OCI-LY3 (cell line): ENCODE measurements around the gene PCNX2.

ENCODE experiments used
- H2AFZ ChIP-seq: fragments of 200-600, 300-600 bp; shearing (Covaris generic); 2 replicates; pipeline ENCODE4 v1.6.0; 2014; ENCODE audit warnings: antibody characterized with exemption, low read depth, low read length
- H3K27ac ChIP-seq: fragments of 200-600, 300-600 bp; sonication (generic); 2 replicates; pipeline ENCODE4 v1.5.1; 2014; ENCODE audit warnings: mild to moderate bottlenecking, low read length, moderate library complexity, mixed read lengths
- H3K27me3 ChIP-seq: fragments of 200-600, 300-600 bp; sonication (generic); 2 replicates; pipeline ENCODE4 v1.6.1; 2014; ENCODE audit warnings: low read depth, low read length, mixed read lengths
- H3K36me3 ChIP-seq: fragments of 200-600, 300-600 bp; sonication (generic); replicated peaks from 2 replicates; pipeline ENCODE3; 2014; ENCODE audit warnings: low read depth, low read length, mixed read lengths
- H3K4me1 ChIP-seq: fragments of 300-600, 200-600 bp; sonication (generic); 2 replicates; pipeline ENCODE4 v1.6.1; 2014; ENCODE audit warnings: low read length, mixed read lengths
- H3K4me2 ChIP-seq: fragments of 200-600, 300-600 bp; sonication (generic); 2 replicates; pipeline ENCODE4 v1.6.1; 2014; ENCODE audit warnings: low read length, mixed read lengths
- H3K4me3 ChIP-seq: fragments of 300-600, 200-600 bp; sonication (generic); 2 replicates; pipeline ENCODE4 v1.5.1; 2014; ENCODE audit warnings: antibody characterized with exemption, mild to moderate bottlenecking, low read length, moderate library complexity
- H3K79me2 ChIP-seq: fragments of 300-600, 200-600 bp; shearing (Covaris generic); 2 replicates; pipeline ENCODE4 v1.6.1; 2014; ENCODE audit warnings: mild to moderate bottlenecking, low read length, mixed read lengths
- H3K9ac ChIP-seq: fragments of 300-600, 200-600 bp; shearing (Covaris generic); 2 replicates; pipeline ENCODE4 v1.6.0; 2014; ENCODE audit warnings: mild to moderate bottlenecking, low read length, moderate library complexity
- H3K9me3 ChIP-seq: fragments of 200-600, 300-600 bp; shearing (Covaris generic); 2 replicates; pipeline ENCODE4 v1.6.1; 2014; ENCODE audit warnings: low read length, mixed read lengths; ENCODE audit not compliant: insufficient read depth
- H4K20me1 ChIP-seq: fragments of 200-600, 300-600 bp; sonication (generic); 2 replicates; pipeline ENCODE4 v1.6.1; 2016; ENCODE audit warnings: low read length, mixed read lengths; ENCODE audit not compliant: insufficient read depth
- EZH2phosphoT487 ChIP-seq: fragments of 200-600 bp; shearing (Covaris generic); IDR thresholded peaks from 2 replicates; pipeline ENCODE4 v1.6.1; 2018; ENCODE audit warnings: antibody characterized with exemption, mixed run types, low read depth
- TF ChIP-seq, protein P1 (sequence below): fragments of 200-600, 300-600 bp; sonication (generic); IDR thresholded peaks from 2 replicates; pipeline ENCODE4 v1.5.1; 2014; ENCODE audit warnings: antibody characterized with exemption, low read length, low read depth

PCNX2 gene

DNA sequence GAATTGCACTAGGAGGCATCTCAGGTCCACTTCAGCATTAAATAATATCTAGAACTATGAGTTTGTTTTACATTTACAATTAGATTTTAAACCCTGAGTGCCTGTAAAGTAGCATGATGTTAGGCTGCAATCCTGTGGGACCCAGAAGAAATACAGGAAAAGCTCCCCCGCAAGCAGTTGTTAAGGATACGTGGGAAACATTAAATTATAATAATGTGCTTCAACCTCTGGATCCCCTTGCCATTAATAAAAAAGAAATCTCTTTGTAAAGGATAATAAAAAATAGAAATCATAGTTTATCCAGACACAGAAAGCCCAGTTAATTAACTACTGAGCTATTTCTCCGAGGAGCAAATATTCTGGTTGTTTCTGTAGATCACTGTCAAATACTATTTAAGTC, 106.0 kb downstream of the PCNX2 start:
- Histone ChIP-seq H4K20me1 (no peaks in the 10 kb centered on the region), H3K79me2 (no peaks in the 10 kb centered on the region), H3K4me2 (no peak overlapping the region), H3K4me1 (no peaks in the 10 kb centered on the region), H2AFZ (no peak overlapping the region), H3K9me3 (no peaks in the 10 kb centered on the region), H3K9ac (no peak overlapping the region), H3K27ac (no peak overlapping the region), H3K27me3 (no peaks in the 10 kb centered on the region), H3K36me3 (peaks cover 6% of the 10 kb centered on the region), H3K4me3 (no peak overlapping the region)
- TF ChIP-seq, protein P1, sequence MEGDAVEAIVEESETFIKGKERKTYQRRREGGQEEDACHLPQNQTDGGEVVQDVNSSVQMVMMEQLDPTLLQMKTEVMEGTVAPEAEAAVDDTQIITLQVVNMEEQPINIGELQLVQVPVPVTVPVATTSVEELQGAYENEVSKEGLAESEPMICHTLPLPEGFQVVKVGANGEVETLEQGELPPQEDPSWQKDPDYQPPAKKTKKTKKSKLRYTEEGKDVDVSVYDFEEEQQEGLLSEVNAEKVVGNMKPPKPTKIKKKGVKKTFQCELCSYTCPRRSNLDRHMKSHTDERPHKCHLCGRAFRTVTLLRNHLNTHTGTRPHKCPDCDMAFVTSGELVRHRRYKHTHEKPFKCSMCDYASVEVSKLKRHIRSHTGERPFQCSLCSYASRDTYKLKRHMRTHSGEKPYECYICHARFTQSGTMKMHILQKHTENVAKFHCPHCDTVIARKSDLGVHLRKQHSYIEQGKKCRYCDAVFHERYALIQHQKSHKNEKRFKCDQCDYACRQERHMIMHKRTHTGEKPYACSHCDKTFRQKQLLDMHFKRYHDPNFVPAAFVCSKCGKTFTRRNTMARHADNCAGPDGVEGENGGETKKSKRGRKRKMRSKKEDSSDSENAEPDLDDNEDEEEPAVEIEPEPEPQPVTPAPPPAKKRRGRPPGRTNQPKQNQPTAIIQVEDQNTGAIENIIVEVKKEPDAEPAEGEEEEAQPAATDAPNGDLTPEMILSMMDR, result no peak
- no peak for TF ChIP-seq EZH2phosphoT487

DNA sequence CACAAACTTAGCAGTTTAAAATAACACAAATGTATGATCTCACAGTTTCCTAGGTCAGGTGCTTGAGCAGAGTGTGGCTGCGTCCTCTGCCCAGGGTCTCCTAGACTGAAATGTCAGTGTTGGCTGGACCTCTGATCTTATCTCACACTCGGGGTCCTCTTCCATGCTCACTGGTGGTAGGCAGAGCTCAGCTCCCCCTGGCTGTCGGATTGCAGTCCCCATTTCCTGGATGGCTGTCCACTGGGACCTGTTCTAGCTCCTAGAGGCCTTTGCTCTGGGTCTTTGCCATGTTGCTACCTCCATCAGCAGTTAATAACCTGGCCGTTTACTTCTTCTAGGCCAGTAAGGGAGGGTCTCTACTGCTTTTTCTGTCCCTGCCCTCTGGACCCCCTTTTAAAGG, 107.5 kb downstream of the PCNX2 start:
- Histone ChIP-seq H3K4me2 (no peak overlapping the region), H3K36me3 (no peaks in the 10 kb centered on the region), H3K9me3 (no peaks in the 10 kb centered on the region), H3K4me3 (no peak overlapping the region), H3K79me2 (no peaks in the 10 kb centered on the region), H3K4me1 (no peaks in the 10 kb centered on the region), H2AFZ (no peak overlapping the region), H3K9ac (no peak overlapping the region), H4K20me1 (no peaks in the 10 kb centered on the region), H3K27me3 (no peaks in the 10 kb centered on the region), H3K27ac (no peak overlapping the region)
- TF ChIP-seq, protein P1, result no peak
- no peak for TF ChIP-seq EZH2phosphoT487

DNA sequence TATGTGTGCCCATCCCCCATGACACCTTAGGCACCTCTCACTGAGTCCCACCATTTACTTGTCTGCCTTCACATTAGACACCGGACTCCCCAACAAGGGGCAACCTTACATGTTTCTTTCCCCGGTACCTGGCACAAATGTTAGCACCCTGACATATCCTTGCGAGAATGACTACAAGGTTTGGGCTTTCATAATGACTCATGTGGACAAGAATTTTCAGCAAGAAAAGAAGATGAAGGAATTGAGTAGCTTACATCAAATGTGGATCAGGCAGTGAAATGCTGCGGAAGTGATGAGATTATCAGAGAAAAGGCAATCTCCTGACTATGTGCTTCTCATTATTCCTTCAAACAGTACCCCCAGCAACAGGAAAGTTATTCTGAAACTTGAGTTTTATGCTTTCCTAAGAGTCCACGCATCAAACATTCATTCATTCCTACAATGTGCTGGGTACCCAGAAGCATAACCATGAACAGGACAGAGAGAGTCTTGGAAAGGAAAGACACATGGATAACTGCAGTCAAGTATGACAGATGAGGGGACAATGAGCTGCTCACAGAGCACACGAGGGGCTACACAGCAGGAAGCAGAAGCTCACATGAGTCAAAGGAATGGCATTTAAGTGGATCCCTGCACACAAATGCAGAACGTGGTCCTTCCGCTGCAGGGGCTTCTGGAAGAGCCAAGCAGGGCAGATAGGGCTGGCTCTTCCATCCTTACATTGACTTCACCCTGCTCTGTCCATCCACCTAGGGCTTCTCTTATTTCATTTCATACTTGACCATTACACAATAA, 112.1 kb downstream of the PCNX2 start:
- no peaks in the 10 kb centered on the region for H3K9me3 ChIP-seq
- H3K4me2 ChIP-seq, result no peak overlapping the region
- TF ChIP-seq EZH2phosphoT487, result no peak
- TF ChIP-seq, protein P1, result no peak
- H3K4me1 ChIP-seq, result peaks cover 15% of the 10 kb centered on the region
- no peaks in the 10 kb centered on the region for H4K20me1 ChIP-seq
- no peak overlapping the region for H3K27ac ChIP-seq
- H3K4me3 ChIP-seq, result no peak overlapping the region
- H3K27me3 ChIP-seq, result no peaks in the 10 kb centered on the region
- no peak overlapping the region for H2AFZ ChIP-seq
- no peak overlapping the region for H3K9ac ChIP-seq
- peaks cover 14% of the 10 kb centered on the region for H3K36me3 ChIP-seq
- no peaks in the 10 kb centered on the region for H3K79me2 ChIP-seq

DNA sequence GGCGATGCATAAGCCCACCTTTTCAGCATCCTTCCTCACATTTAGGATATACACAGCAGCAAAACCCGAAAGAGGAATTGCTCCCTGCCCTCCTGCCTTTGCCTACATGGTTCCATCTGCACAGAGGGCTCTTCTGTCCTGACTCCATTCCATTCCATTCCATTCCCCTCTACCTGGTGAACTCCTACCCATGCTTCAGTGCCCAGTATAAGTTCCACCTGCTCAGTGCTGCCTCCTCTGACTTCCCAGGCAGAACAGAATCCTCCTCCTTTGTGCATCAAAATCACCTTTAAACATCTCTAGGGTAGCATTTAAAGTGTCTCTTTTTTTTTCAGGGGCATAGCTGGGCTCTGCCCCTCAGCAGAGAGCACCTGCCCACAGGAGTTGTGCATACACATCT, 112.9 kb downstream of the PCNX2 start:
- Histone ChIP-seq H3K27ac (no peak overlapping the region), H3K9me3 (no peaks in the 10 kb centered on the region), H3K4me3 (no peak overlapping the region), H2AFZ (no peak overlapping the region), H3K79me2 (no peaks in the 10 kb centered on the region), H3K36me3 (peaks cover 23% of the 10 kb centered on the region), H3K9ac (no peak overlapping the region), H3K27me3 (no peaks in the 10 kb centered on the region), H3K4me2 (no peak overlapping the region), H3K4me1 (peaks cover 15% of the 10 kb centered on the region), H4K20me1 (no peaks in the 10 kb centered on the region)
- no peak for TF ChIP-seq EZH2phosphoT487
- TF ChIP-seq, protein P1, result no peak
